Panc1 (cell line): Measurements from ENCODE around the gene NINL. TPM values are rescaled to one million over a fixed set of nuclear protein-coding genes. Genes with fewer than 3 reads are reported as not detected.

Experiments
- ATAC-seq: fragments of 200-7000 bp; cut with Tn5 transposase; 2 replicates; pipeline ENCODE4 v1.9.1; 2020; ENCODE audit warnings: mild to moderate bottlenecking, moderate library complexity
- BruUV-seq: library from RNA; stranded (reverse); fragments of 400-500 nt; replicated peaks from 2 replicates; lab custom pipeline; 2021; lab: Mats Ljungman, UMichigan
- CTCF ChIA-PET: fragments of 300-600 bp; sonication (Branson Sonifier 250); formaldehyde crosslinking; loops from one replicate; lab custom pipeline; 2022; ENCODE audit warnings: antibody characterized with exemption; lab: Charles Lee
- POLR2A ChIA-PET: fragments of 300-600 bp; sonication (Branson Sonifier 250); formaldehyde crosslinking; loops from one replicate; lab custom pipeline; 2022; ENCODE audit warnings: antibody characterized with exemption; lab: Charles Lee
- DNase-seq: peaks from one replicate; pipeline ENCODE4 v3.0.0-alpha.2; 2010; ENCODE audit warnings: low read depth, low spot score
- H3K27ac ChIP-seq: 2 replicates; pipeline ENCODE4 v1.5.1; 2011; ENCODE audit warnings: mild to moderate bottlenecking, low read length, inconsistent platforms
- H3K27me3 ChIP-seq: fragments of 200-500 bp; sonication (Bioruptor generic); 2 replicates; pipeline ENCODE4 v1.6.0; 2014; ENCODE audit warnings: low read length, inconsistent platforms; ENCODE audit not compliant: control insufficient read depth, insufficient read depth
- H3K36me3 ChIP-seq: fragments of 200-500 bp; sonication (Bioruptor generic); 2 replicates; pipeline ENCODE4 v1.5.1; 2014; ENCODE audit warnings: inconsistent platforms, mild to moderate bottlenecking, low read length, moderate library complexity; ENCODE audit not compliant: control insufficient read depth, insufficient read depth
- H3K4me1 ChIP-seq: 2 replicates; pipeline ENCODE4 v1.5.1; 2011; ENCODE audit warnings: inconsistent platforms, mild to moderate bottlenecking, low read length, moderate library complexity; ENCODE audit not compliant: control insufficient read depth, insufficient read depth
- H3K4me3 ChIP-seq, 2 experiments: 2 replicates each; pipeline ENCODE4 v1.5.1; 2011 to 2012; ENCODE audit warnings: low read depth in 2 of 2, low read length in 2 of 2, mild to moderate bottlenecking in 2 of 2, inconsistent platforms in 1 of 2, moderate library complexity in 1 of 2
- H3K9me3 ChIP-seq: fragments of 200-500 bp; sonication (Bioruptor generic); 2 replicates; pipeline ENCODE4 v1.5.1; 2014; ENCODE audit warnings: low read depth, mild to moderate bottlenecking, inconsistent platforms, low read length, moderate library complexity; ENCODE audit not compliant: control insufficient read depth, insufficient read depth
- POLR2AphosphoS5 ChIP-seq: IDR thresholded peaks from 2 replicates; pipeline ENCODE4 v1.6.1; 2012; ENCODE audit warnings: mild to moderate bottlenecking, low read depth, low read length, moderate library complexity
- SIN3A ChIP-seq: IDR thresholded peaks from 2 replicates; pipeline ENCODE4 v1.6.1; 2012; ENCODE audit warnings: low read depth, mild to moderate bottlenecking, low read length, moderate library complexity, borderline replicate concordance; ENCODE audit not compliant: insufficient read depth
- TCF7L2 ChIP-seq: IDR thresholded peaks from 2 replicates; pipeline ENCODE4 v1.6.1; 2011; ENCODE audit warnings: mild to moderate bottlenecking, low read depth, low read length, inconsistent platforms
- in situ Hi-C: cut with HindIII; loops from 2 replicates; pipeline ENCODE4 v1.10.0; 2016; ENCODE audit warnings: low sequenced_read_pairs, low pct_unique_long_range_greater_than_20kb
- intact Hi-C: fragments of 100-400 bp; cut with micrococcal nuclease; formaldehyde crosslinking; loops from one replicate; pipeline ENCODE4 v1.10.0; 2022; ENCODE audit not compliant: unreplicated experiment
- total RNA-seq: library from RNA; stranded (reverse); gene quantifications from one replicate; pipeline ENCODE4 v1.2.1, GENCODE V29; 2021; ENCODE audit not compliant: unreplicated experiment
- TF ChIP-seq, protein P1 (sequence below): fragments of 450-650 bp; IDR thresholded peaks from 2 replicates; pipeline ENCODE4 v1.5.1; 2017; ENCODE audit warnings: mild to moderate bottlenecking
- TF ChIP-seq, protein P2 (sequence below), 2 experiments: IDR thresholded peaks; 2 replicates each; pipeline ENCODE4 v1.6.1; 2011 to 2012; ENCODE audit warnings: low read depth in 2 of 2, control low read depth in 1 of 2, low read length in 1 of 2, mild to moderate bottlenecking in 1 of 2, moderate library complexity in 1 of 2; ENCODE audit not compliant: insufficient read depth in 1 of 2

NINL gene
- total RNA-seq, 1 experiment from 2014 or later, result 25.0 TPM

DNA sequence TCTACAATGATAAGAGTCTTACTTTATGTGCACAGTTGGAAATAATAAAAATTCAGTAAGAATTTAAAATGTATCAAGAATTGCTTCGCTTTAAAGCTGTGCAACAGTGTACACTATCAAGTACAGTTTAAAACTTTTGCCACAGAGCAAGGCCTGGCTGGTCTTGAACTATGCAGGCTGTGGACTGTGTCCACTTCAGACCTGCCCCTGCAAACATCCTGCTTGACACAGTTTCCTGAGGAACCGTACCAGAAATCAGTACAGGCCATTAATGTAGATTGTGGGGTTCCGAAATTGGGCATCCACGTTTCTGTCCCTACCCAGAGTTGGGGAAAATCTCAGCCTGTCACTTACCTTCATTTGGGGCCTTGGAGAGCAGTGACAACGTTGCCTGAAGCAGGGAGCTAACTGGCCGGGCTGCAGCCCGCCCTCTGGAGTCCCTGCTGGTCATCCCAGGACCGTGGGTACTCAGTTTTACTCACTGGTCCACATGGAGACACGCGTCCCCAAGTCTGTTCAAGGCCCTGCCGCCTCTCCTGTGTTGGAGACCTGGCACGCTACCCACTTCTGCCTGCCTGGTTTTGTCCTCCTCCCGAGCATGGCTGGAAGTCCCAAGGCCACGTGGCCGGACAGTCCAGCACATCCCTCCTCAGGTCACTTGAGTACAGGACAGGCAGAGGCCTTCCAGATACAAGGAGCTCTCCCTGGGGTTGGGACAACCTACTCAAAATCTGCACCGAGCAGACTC is 8.4 kb downstream of the NINL start:
- DNase-seq (no peak), ATAC-seq (0 out of 2 replicates have a peak, but pooled peaks have one; percentile 46)
- in situ Hi-C loops (no loop called here), intact Hi-C loops (no loop called here)
- Histone ChIP-seq H3K27ac (no peak overlapping the region), H3K4me1 (peaks cover 7% of the 10 kb centered on the region), H3K9me3 (no peaks in the 10 kb centered on the region), H3K36me3 (no peaks in the 10 kb centered on the region), H3K27me3 (no peaks in the 10 kb centered on the region), H3K4me3 (no peak overlapping the region)
- TF ChIP-seq POLR2AphosphoS5 (no peak), TCF7L2 (no peak), SIN3A (no peak)
- TF ChIP-seq, protein P1, sequence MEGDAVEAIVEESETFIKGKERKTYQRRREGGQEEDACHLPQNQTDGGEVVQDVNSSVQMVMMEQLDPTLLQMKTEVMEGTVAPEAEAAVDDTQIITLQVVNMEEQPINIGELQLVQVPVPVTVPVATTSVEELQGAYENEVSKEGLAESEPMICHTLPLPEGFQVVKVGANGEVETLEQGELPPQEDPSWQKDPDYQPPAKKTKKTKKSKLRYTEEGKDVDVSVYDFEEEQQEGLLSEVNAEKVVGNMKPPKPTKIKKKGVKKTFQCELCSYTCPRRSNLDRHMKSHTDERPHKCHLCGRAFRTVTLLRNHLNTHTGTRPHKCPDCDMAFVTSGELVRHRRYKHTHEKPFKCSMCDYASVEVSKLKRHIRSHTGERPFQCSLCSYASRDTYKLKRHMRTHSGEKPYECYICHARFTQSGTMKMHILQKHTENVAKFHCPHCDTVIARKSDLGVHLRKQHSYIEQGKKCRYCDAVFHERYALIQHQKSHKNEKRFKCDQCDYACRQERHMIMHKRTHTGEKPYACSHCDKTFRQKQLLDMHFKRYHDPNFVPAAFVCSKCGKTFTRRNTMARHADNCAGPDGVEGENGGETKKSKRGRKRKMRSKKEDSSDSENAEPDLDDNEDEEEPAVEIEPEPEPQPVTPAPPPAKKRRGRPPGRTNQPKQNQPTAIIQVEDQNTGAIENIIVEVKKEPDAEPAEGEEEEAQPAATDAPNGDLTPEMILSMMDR, result no peak
- TF ChIP-seq, protein P2, sequence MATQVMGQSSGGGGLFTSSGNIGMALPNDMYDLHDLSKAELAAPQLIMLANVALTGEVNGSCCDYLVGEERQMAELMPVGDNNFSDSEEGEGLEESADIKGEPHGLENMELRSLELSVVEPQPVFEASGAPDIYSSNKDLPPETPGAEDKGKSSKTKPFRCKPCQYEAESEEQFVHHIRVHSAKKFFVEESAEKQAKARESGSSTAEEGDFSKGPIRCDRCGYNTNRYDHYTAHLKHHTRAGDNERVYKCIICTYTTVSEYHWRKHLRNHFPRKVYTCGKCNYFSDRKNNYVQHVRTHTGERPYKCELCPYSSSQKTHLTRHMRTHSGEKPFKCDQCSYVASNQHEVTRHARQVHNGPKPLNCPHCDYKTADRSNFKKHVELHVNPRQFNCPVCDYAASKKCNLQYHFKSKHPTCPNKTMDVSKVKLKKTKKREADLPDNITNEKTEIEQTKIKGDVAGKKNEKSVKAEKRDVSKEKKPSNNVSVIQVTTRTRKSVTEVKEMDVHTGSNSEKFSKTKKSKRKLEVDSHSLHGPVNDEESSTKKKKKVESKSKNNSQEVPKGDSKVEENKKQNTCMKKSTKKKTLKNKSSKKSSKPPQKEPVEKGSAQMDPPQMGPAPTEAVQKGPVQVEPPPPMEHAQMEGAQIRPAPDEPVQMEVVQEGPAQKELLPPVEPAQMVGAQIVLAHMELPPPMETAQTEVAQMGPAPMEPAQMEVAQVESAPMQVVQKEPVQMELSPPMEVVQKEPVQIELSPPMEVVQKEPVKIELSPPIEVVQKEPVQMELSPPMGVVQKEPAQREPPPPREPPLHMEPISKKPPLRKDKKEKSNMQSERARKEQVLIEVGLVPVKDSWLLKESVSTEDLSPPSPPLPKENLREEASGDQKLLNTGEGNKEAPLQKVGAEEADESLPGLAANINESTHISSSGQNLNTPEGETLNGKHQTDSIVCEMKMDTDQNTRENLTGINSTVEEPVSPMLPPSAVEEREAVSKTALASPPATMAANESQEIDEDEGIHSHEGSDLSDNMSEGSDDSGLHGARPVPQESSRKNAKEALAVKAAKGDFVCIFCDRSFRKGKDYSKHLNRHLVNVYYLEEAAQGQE (IDR thresholded peaks at IDR 0.05; ENCODE audit: insufficient read depth in 1 of 2, low read depth in 2 of 2, low read length in 1 of 2), result no peak
- ChIA-PET POLR2A (no interaction called here), CTCF (interaction anchor here (0.5 kb wide), 1 partner anchor 241 kb away, joined by 6 read pairs; no protein-coding TSS in a partner anchor)
- no TSS peak for BruUV-seq

DNA sequence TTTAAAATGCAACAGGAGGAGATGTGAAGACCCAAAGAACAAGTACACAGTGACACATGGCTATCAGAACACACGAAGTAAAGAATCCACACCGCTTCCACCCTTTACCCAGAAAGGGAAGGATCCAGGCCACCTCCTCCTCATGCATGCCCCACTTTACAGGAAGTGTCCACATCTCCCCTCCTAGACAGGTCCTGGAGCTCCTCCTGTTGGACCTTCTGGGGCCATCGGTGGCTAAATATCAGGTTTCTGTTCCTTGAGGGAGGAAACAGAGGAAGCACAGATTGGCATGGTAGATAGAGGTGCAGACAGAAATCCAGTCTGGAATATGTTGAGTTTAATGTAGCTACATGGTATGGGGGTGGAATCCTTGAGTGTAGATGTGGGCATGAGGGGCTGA is 10.9 kb downstream of the NINL start:
- DNase-seq, result no peak
- H3K9me3 ChIP-seq, result no peaks in the 10 kb centered on the region
- no peak overlapping the region for H3K27ac ChIP-seq
- no peak overlapping the region for H3K4me3 ChIP-seq
- H3K4me1 ChIP-seq, result peaks cover 4% of the 10 kb centered on the region
- POLR2A ChIA-PET, result no interaction called here
- in situ Hi-C loops, result no loop called here
- BruUV-seq, result no TSS peak
- H3K36me3 ChIP-seq, result no peaks in the 10 kb centered on the region
- TF ChIP-seq SIN3A, result no peak
- TF ChIP-seq, protein P2 (IDR thresholded peaks at IDR 0.05; ENCODE audit: insufficient read depth in 1 of 2, low read depth in 2 of 2, low read length in 1 of 2), result no peak
- CTCF ChIA-PET, result no interaction called here
- peak; percentile 42; the same call in 1 of the 2 replicates for ATAC-seq
- no peaks in the 10 kb centered on the region for H3K27me3 ChIP-seq
- intact Hi-C loops, result no loop called here
